Muscle layer of duodenum (tissue), 2 donors: ENCODE results near the gene RXFP3.

Experiments
- H3K27ac ChIP-seq: one replicate; pipeline ENCODE4 v1.7.0; 2013; ENCODE audit warnings: mild to moderate bottlenecking, low read length
- H3K27me3 ChIP-seq: one replicate; pipeline ENCODE4 v1.7.0; 2013; ENCODE audit warnings: low read depth, mild to moderate bottlenecking, control low read depth, low read length
- H3K36me3 ChIP-seq, 2 donors: one replicate each; pipeline ENCODE4 v1.7.0; 2013; ENCODE audit warnings: low read length in 2 of 2, control low read depth in 1 of 2, mild to moderate bottlenecking in 1 of 2; ENCODE audit not compliant: insufficient read depth in 2 of 2, control insufficient read depth in 1 of 2
- H3K4me1 ChIP-seq, 2 donors: one replicate each; pipeline ENCODE4 v1.7.0; 2013; ENCODE audit warnings: low read length in 2 of 2, mild to moderate bottlenecking in 2 of 2, control low read depth in 1 of 2, moderate library complexity in 1 of 2; ENCODE audit not compliant: insufficient read depth in 2 of 2, control insufficient read depth in 1 of 2
- H3K4me3 ChIP-seq, 2 donors: one replicate each; pipeline ENCODE4 v1.7.0; 2013; ENCODE audit warnings: low read length in 2 of 2, low read depth in 1 of 2, mild to moderate bottlenecking in 1 of 2
- H3K9me3 ChIP-seq, 2 donors: one replicate each; pipeline ENCODE4 v1.7.0; 2013; ENCODE audit warnings: low read length in 2 of 2, control low read depth in 1 of 2, mild to moderate bottlenecking in 1 of 2; ENCODE audit not compliant: control insufficient read depth in 1 of 2
- donor health status: healthy.

RXFP3 gene

GRCh38 chr5:33984671-33985124, 48.5 kb downstream of the RXFP3 start, which contains the start of gene SLC45A2:
Gene SLC45A2, minus strand, starts transcription at chr5:33984693. Its CDS starts 110 bp downstream, at chr5:33984583.
- Histone ChIP-seq H3K36me3 (peaks cover 15 to 29% of the 10 kb centered on the region in 2 donors), H3K27ac (no peak within 1 kb of the TSS), H3K9me3 (no peaks in the 10 kb centered on the region), H3K27me3 (no peaks in the 10 kb centered on the region), H3K4me1 (no peaks in the 10 kb centered on the region), H3K4me3 (no peak within 1 kb of the TSS)

GRCh38 chr5:33985447-33985846, 49.3 kb downstream of the RXFP3 start:
- H3K27ac ChIP-seq = no peak overlapping the region
- H3K9me3 ChIP-seq = no peaks in the 10 kb centered on the region
- no peaks in the 10 kb centered on the region for H3K27me3 ChIP-seq
- H3K4me1 ChIP-seq = no peaks in the 10 kb centered on the region
- H3K4me3 ChIP-seq = no peak overlapping the region
- peaks cover 15 to 29% of the 10 kb centered on the region in 2 donors for H3K36me3 ChIP-seq
